Lower leg skin (tissue), 4 donors: ENCODE measurements around the gene ZNF48. TPM values are rescaled to one million over a fixed set of nuclear protein-coding genes. Genes with fewer than 3 reads are reported as not detected.
A peak's percentile ranks its signal among the peaks of the same experiment; 100 is the strongest.

Source experiments
- DNase-seq, 2 donors: peaks; one replicate each; pipeline ENCODE4 v3.0.0-alpha.2; 2019; ENCODE audit warnings: low spot score in 2 of 2
- H3K4me3 ChIP-seq: fragments of 200-600 bp; sonication (generic); 2 replicates; pipeline ENCODE4 v1.5.1; 2017; ENCODE audit warnings: mild to moderate bottlenecking, low read depth; ENCODE audit not compliant: poor library complexity, severe bottlenecking
- POLR2A ChIP-seq, 2 donors: fragments of 450-650 bp; IDR thresholded peaks; one replicate each; pipeline ENCODE4 v1.6.1; 2016 to 2017; ENCODE audit warnings: antibody characterized with exemption in 2 of 2, mild to moderate bottlenecking in 1 of 2, moderate library complexity in 1 of 2
- WGBS, 2 donors: methylation state at CpG; one replicate each; pipeline ENCODE4 v1.1.5; 2018; 5-methylcytosine and 5-hydroxymethylcytosine counted together
- intact Hi-C: fragments of 100-400 bp; cut with DNase I; formaldehyde crosslinking; loops from one replicate; pipeline ENCODE4 v1.15.0; 2023; ENCODE audit warnings: low total_unique reads
- total RNA-seq, 4 donors: library from RNA; depleted of rRNA; stranded (reverse); fragments of >200 nt; gene quantifications; one replicate each; pipeline ENCODE4 v1.1.0, GENCODE V29; 2016
- TF ChIP-seq, protein P1 (sequence below), 3 donors: fragments of 450-650 bp; IDR thresholded peaks; one replicate each; pipeline ENCODE4 v1.5.1; 2016; ENCODE audit warnings: antibody characterized with exemption in 3 of 3, mild to moderate bottlenecking in 3 of 3, moderate library complexity in 2 of 3

Gene ZNF48
- total RNA-seq, 4 donors from 2014 or later = 8.3 to 15.6 (median 10.5) TPM

DNA sequence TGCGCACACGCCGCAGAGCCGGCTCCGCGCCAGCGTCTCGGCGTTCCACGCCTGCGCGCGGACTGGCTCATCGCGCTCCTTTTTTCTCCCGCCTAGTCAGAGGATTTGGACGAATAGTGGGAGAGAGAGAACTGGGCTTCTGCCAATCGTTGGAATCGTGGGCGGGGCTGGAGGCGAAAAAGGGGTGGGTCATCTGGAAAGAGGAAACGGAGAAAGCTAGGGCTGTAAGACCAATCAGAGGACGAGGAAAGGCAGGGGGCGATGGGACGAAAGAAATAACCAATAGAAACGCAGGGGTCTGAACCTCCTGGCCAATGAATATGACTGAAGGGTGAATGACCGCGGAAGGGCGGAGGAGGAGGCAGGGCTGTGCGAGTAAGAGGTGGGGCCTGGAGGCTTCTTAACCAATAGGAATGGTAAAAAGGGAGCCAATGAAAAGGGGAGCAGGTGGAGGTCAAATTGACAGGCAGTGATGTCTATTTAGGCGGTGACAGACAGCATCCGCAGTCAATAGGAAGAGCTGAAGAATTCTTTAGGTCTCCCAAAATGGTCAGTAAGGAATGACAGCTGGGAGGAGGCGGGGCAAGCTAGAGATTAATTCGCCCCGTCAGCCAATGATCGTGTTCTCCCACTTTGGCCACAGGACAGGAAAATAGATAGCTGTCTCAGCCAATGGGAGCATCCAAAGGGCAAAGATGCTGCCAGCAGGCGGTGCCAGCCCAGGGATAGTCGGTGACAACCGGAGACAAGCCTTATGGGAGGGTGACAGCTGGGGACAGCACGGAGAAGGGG is 24.6 kb upstream of the ZNF48 start, which contains the start of gene TBC1D10B:
Gene TBC1D10B (minus strand): TSS at position 39 of the 792 bp plus-strand sequence. CDS start 311 bp downstream, outside the sequence.
- TF ChIP-seq, protein P1, sequence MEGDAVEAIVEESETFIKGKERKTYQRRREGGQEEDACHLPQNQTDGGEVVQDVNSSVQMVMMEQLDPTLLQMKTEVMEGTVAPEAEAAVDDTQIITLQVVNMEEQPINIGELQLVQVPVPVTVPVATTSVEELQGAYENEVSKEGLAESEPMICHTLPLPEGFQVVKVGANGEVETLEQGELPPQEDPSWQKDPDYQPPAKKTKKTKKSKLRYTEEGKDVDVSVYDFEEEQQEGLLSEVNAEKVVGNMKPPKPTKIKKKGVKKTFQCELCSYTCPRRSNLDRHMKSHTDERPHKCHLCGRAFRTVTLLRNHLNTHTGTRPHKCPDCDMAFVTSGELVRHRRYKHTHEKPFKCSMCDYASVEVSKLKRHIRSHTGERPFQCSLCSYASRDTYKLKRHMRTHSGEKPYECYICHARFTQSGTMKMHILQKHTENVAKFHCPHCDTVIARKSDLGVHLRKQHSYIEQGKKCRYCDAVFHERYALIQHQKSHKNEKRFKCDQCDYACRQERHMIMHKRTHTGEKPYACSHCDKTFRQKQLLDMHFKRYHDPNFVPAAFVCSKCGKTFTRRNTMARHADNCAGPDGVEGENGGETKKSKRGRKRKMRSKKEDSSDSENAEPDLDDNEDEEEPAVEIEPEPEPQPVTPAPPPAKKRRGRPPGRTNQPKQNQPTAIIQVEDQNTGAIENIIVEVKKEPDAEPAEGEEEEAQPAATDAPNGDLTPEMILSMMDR (IDR thresholded peaks at IDR 0.05) = peak in 1 of 3 donors; percentile 19
- no peak for TF ChIP-seq POLR2A (IDR thresholded peaks at IDR 0.05)
- intact Hi-C loops = no loop called here
- peak within 1 kb of the TSS; percentile 64 for H3K4me3 ChIP-seq
- DNase-seq = peak; percentile 99 to 100
- 0 to 1% methylated on average over 31 to 40 of the region's 40 CpGs for WGBS, 2 donors

GRCh38 chr16:30371248-30371816 is 23.9 kb upstream of the ZNF48 start:
- 23 to 24% methylated on average over 11 of the region's 11 CpGs for WGBS, 2 donors
- TF ChIP-seq POLR2A (IDR thresholded peaks at IDR 0.05) = no peak
- TF ChIP-seq, protein P1 (IDR thresholded peaks at IDR 0.05) = no peak
- intact Hi-C loops = no loop called here

DNA sequence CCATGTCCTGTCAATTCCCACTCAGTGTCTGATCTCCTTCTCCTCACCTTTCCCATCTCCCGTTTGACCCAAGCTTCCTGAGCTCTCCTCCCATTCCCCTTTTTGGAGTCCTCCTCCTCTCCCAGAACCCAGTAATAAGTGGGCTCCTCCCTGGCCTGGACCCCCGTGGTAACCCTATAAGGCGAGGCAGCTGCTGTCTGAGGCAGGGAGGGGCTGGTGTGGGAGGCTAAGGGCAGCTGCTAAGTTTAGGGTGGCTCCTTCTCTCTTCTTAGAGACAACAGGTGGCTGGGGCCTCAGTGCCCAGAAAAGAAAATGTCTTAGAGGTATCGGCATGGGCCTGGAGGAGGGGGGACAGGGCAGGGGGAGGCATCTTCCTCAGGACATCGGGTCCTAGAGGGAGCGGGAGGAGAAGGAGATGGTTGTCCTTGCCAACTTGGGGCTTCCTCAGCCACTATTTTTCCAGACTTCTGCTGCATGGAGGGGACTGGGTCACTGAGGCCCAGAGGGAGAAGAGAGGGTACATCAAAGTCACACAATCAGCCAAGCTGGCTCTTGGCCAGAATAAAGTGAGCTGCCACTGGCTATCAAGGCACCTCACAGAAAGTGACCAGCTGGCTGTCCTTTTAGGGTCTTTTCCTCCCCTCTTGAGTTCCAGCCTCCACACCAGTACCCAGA is 23.0 kb upstream of the ZNF48 start:
- TF ChIP-seq POLR2A (IDR thresholded peaks at IDR 0.05) = no peak
- TF ChIP-seq, protein P1 (IDR thresholded peaks at IDR 0.05) = no peak
- no peak overlapping the region for H3K4me3 ChIP-seq
- WGBS, 2 donors = 77 to 86% methylated on average over 6 of the region's 6 CpGs
- no peak for DNase-seq
- intact Hi-C loops = no loop called here

More at GRCh38 chr16:30371248-30371816, 23.9 kb upstream of the ZNF48 start:
- no peak overlapping the region for H3K4me3 ChIP-seq
- no peak for DNase-seq

DNA sequence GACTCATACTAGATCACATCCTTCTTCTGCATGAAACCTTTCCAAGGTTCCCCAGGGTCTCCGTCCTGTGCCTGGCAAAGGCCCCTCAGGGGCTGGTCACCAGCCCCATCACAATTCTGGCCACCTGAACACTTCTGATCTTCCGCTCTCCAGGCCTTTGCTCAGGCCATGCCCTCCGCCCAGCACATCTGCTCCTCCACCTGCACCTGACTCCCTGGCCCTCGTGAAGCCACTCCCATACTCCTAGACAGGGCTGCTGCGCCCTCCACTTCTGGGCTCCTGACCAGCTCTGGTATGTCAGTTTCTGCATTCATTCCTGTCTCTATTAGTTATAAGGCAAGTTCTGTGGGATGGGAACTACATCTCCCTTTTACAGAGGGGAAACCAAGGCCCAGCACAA is 22.5 kb upstream of the ZNF48 start:
- TF ChIP-seq POLR2A (IDR thresholded peaks at IDR 0.05) = no peak
- TF ChIP-seq, protein P1 (IDR thresholded peaks at IDR 0.05) = no peak
- intact Hi-C loops = no loop called here
- DNase-seq = no peak
- H3K4me3 ChIP-seq = no peak overlapping the region
- 85 to 90% methylated on average over 5 of the region's 5 CpGs for WGBS, 2 donors

GRCh38 chr16:30374538-30374937 is 20.7 kb upstream of the ZNF48 start, which contains the start of gene MYL11:
MYL11 (plus strand) TSS chr16:30374802; CDS start chr16:30374858, 56 bp downstream.
- no peak for TF ChIP-seq POLR2A (IDR thresholded peaks at IDR 0.05)
- TF ChIP-seq, protein P1 (IDR thresholded peaks at IDR 0.05) = no peak
- no peak within 1 kb of the TSS for H3K4me3 ChIP-seq
- intact Hi-C loops = no loop called here
- whole genome bisulfite sequencing, 2 donors = 77 to 84% methylated on average over 6 of the region's 6 CpGs
- DNase-seq = no peak
